Prostate gland (tissue), 2 donors: ENCODE measurements around the gene NABP2.

Source experiments
- CTCF ChIP-seq, 4 experiments: fragments of 200-600 bp in 2 of 4; fragments of 450-650 bp in 2 of 4; sonication (generic) in 2 of 4; IDR thresholded peaks; 1 replicate in 3 of 4; 2 replicates in 1 of 4; pipeline ENCODE4 v1.5.1; 2016 to 2019; ENCODE audit warnings: antibody characterized with exemption in 4 of 4, mild to moderate bottlenecking in 2 of 4, moderate library complexity in 2 of 4
- POLR2A ChIP-seq: fragments of 450-650 bp; IDR thresholded peaks from one replicate; pipeline ENCODE4 v1.6.1; 2016; ENCODE audit warnings: antibody characterized with exemption, mild to moderate bottlenecking

DNA sequence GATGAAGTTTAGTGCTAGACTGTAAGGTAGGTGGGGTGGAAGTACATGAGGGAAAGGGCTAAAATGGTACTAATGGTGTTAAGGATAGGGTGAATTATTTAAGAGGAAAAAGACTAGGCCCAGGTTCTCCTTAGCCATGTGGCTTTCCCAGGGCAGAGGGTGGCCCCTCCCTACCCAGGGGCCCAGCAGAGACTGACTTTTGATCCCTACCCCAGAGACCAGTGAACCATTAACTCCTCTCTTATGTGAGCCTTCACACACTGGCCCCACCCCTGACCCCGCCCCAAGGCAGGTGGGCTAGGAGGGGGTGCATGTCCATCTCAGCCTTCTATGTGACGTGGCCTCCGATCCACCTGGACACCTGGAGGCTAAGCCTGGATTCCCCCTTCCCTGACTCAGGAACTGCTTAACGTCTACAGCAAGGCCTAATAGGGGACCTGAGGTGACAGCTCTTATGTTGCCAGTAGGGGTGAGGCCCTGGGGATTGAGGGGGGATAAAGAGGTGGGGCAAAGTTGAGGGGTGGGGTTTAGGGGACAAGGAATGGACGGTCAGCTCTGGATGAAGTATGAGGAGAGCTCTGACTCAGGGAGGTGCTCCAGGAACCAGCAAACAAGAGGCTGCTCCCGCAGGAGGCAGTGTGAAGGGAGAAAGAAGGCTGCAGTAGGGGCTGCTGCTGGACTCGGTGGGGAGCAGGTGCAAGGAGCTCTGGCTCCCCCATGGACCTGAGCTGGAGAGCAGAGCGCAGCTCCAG is 6.5 kb downstream of the NABP2 start:
- no peak for TF ChIP-seq CTCF (IDR thresholded peaks at IDR 0.05)
- no peak for TF ChIP-seq POLR2A
